GM19099 (cell line): ENCODE results near the gene CCDC18.

Source experiments
- POLR2A ChIP-seq: IDR thresholded peaks from 3 replicates; pipeline ENCODE4 v1.6.1; 2011; ENCODE audit warnings: low read depth; ENCODE audit not compliant: insufficient read length; ENCODE audit errors: extremely low read depth

CCDC18 gene

GRCh38 chr1:93323185-93323820 is 142.8 kb downstream of the CCDC18 start:
- TF ChIP-seq POLR2A, result no peak

- TF ChIP-seq POLR2A, result no peak
Measured at GRCh38 chr1:93324486-93325464, 144.3 kb downstream of the CCDC18 start.
